Gastrocnemius medialis (tissue), 4 donors: ENCODE data around the gene ECE2. TPM values are rescaled to one million over a fixed set of nuclear protein-coding genes. Genes with fewer than 3 reads are reported as not detected.

Experiments
- ATAC-seq, 2 donors: fragments of 150-250 bp; one replicate each; pipeline ENCODE4 v1.9.1; 2016
- DNase-seq, 2 donors: peaks; one replicate each; pipeline ENCODE4 v3.0.0-alpha.2; 2019
- H3K27ac ChIP-seq, 4 donors: fragments of 200-600 bp; sonication (generic); 1 replicate in 1 of 4; 2 replicates in 3 of 4; pipeline ENCODE4 v1.5.1; 2016 to 2018; ENCODE audit warnings: mild to moderate bottlenecking in 2 of 4, moderate library complexity in 1 of 4
- H3K27me3 ChIP-seq, 3 donors: fragments of 200-600 bp; sonication (generic) in 2 of 3; 1 replicate in 1 of 3; 2 replicates in 2 of 3; pipeline versions ENCODE4 v1.5.1 to v1.6.0; 2016 to 2019; ENCODE audit warnings: mild to moderate bottlenecking in 1 of 3, moderate library complexity in 1 of 3
- H3K36me3 ChIP-seq, 2 donors: fragments of 200-600 bp; sonication (generic) in 1 of 2; one replicate each; pipeline ENCODE4 v1.5.1; 2017 to 2018
- H3K4me1 ChIP-seq, 2 donors: fragments of 200-600 bp; sonication (generic) in 1 of 2; one replicate each; pipeline ENCODE4 v1.5.1; 2016 to 2017; ENCODE audit warnings: mild to moderate bottlenecking in 2 of 2
- H3K4me3 ChIP-seq, 4 donors: fragments of 200-600 bp; sonication (generic) in 3 of 4; 1 replicate in 1 of 4; 2 replicates in 3 of 4; pipeline ENCODE4 v1.5.1; 2016 to 2019; ENCODE audit warnings: mild to moderate bottlenecking in 2 of 4
- H3K9me3 ChIP-seq, 3 donors: fragments of 200-600 bp; sonication (generic) in 2 of 3; 1 replicate in 1 of 3; 2 replicates in 2 of 3; pipeline ENCODE4 v1.5.1; 2016 to 2019
- CTCF ChIP-seq, 5 experiments: fragments of 450-650 bp in 3 of 5; fragments of 200-600 bp in 2 of 5; sonication (generic) in 2 of 5; IDR thresholded peaks in 4 of 5; conservative IDR thresholded peaks in 1 of 5; 1 replicate in 4 of 5; 2 replicates in 1 of 5; pipeline ENCODE4 v1.5.1; 2016 to 2019; ENCODE audit warnings: antibody characterized with exemption in 5 of 5, mild to moderate bottlenecking in 3 of 5, moderate library complexity in 3 of 5
- POLR2A ChIP-seq, 2 donors: fragments of 450-650 bp; IDR thresholded peaks; one replicate each; pipeline ENCODE4 v1.6.1; 2017; ENCODE audit warnings: antibody characterized with exemption in 2 of 2, mild to moderate bottlenecking in 2 of 2, moderate library complexity in 2 of 2
- in situ Hi-C, 4 donors: fragments of 200-750 bp; cut with MboI; loops; one replicate each; pipeline versions ENCODE4 v1.15.0 to v1.8.0; 2017; ENCODE audit warnings: low sequenced_read_pairs in 4 of 4
- intact Hi-C: fragments of 100-400 bp; cut with DNase I; formaldehyde crosslinking; loops from one replicate; pipeline ENCODE4 v1.15.1; 2023; ENCODE audit warnings: low total_unique reads
- total RNA-seq, 4 donors: library from RNA; depleted of rRNA; stranded (reverse); fragments of >200 nt; gene quantifications; one replicate each; pipeline versions ENCODE4 v1.1.0 to v1.2.3, GENCODE V29; 2016

Gene ECE2
- total RNA-seq, 4 donors from 2014 or later: not detected

GRCh38 chr3:184272269-184272668 is 3.6 kb upstream of the ECE2 start:
- Histone ChIP-seq H3K27me3 (peaks cover 20 to 38% (median 26%) of the 10 kb centered on the region in 3 donors), H3K4me3 (no peak overlapping the region), H3K9me3 (no peaks in the 10 kb centered on the region), H3K27ac (no peak overlapping the region), H3K4me1 (no peaks in the 10 kb centered on the region), H3K36me3 (no peaks in the 10 kb centered on the region)
- DNase-seq: no peak
- in situ Hi-C loops: loop anchor here in 1 of 4 donors (25.0 kb wide), 1 partner anchor 385 kb away; the partner anchor contains the start of gene PARL
- no peak for ATAC-seq
- intact Hi-C loops: no loop called here
- TF ChIP-seq CTCF (IDR thresholded peaks at IDR 0.05 in 4 of 5, conservative IDR thresholded peaks at IDR 0.05 in 1 of 5): no peak
- no peak for TF ChIP-seq POLR2A (IDR thresholded peaks at IDR 0.05)

- Histone ChIP-seq H3K9me3 (no peaks in the 10 kb centered on the region), H3K4me1 (no peaks in the 10 kb centered on the region), H3K27me3 (peaks cover 20 to 28% (median 24%) of the 10 kb centered on the region in 3 donors), H3K27ac (no peak overlapping the region), H3K36me3 (no peaks in the 10 kb centered on the region), H3K4me3 (no peak overlapping the region)
- in situ Hi-C loops (loop anchor here in 1 of 4 donors (25.0 kb wide), 1 partner anchor 388 kb away; the partner anchor contains the start of gene PARL), intact Hi-C loops (no loop called here)
- no peak for TF ChIP-seq CTCF (IDR thresholded peaks at IDR 0.05 in 4 of 5, conservative IDR thresholded peaks at IDR 0.05 in 1 of 5)
- no peak for TF ChIP-seq POLR2A (IDR thresholded peaks at IDR 0.05)
- ATAC-seq: no peak
- no peak for DNase-seq
Measured at GRCh38 chr3:184275381-184275701, 481 bp upstream of the ECE2 start.

- no peaks in the 10 kb centered on the region for H3K36me3 ChIP-seq
- H3K27ac ChIP-seq: no peak overlapping the region
- TF ChIP-seq CTCF (IDR thresholded peaks at IDR 0.05 in 4 of 5, conservative IDR thresholded peaks at IDR 0.05 in 1 of 5) (no peak), POLR2A (IDR thresholded peaks at IDR 0.05) (no peak)
- intact Hi-C loops (no loop called here), in situ Hi-C loops (loop anchor here in 1 of 4 donors (25.0 kb wide), 1 partner anchor 390 kb away; the partner anchor contains the start of gene PARL)
- ATAC-seq (no peak), DNase-seq (no peak)
- H3K4me3 ChIP-seq: no peak overlapping the region
- no peaks in the 10 kb centered on the region for H3K4me1 ChIP-seq
- no peaks in the 10 kb centered on the region for H3K9me3 ChIP-seq
- H3K27me3 ChIP-seq: peaks cover 20 to 28% (median 24%) of the 10 kb centered on the region in 3 donors
Measured at GRCh38 chr3:184277366-184277765, 1.5 kb downstream of the ECE2 start.

- TF ChIP-seq POLR2A (IDR thresholded peaks at IDR 0.05): no peak
- TF ChIP-seq CTCF (IDR thresholded peaks at IDR 0.05 in 4 of 5, conservative IDR thresholded peaks at IDR 0.05 in 1 of 5): no peak
- no peaks in the 10 kb centered on the region for H3K36me3 ChIP-seq
- no peaks in the 10 kb centered on the region for H3K9me3 ChIP-seq
- H3K4me3 ChIP-seq: no peak overlapping the region
- no peak for ATAC-seq
- intact Hi-C loops: no loop called here
- H3K27ac ChIP-seq: no peak overlapping the region
- no peak for DNase-seq
- no peaks in the 10 kb centered on the region for H3K27me3 ChIP-seq
- in situ Hi-C loops: loop anchor here in 1 of 4 donors (25.0 kb wide), 1 partner anchor 396 kb away; the partner anchor contains the start of gene PARL
- H3K4me1 ChIP-seq: no peaks in the 10 kb centered on the region
Measured at GRCh38 chr3:184282941-184283340, 7.1 kb downstream of the ECE2 start.

GRCh38 chr3:184283681-184284080 is 7.9 kb downstream of the ECE2 start:
- no peaks in the 10 kb centered on the region for H3K36me3 ChIP-seq
- in situ Hi-C loops: loop anchor here in 1 of 4 donors (25.0 kb wide), 1 partner anchor 396 kb away; the partner anchor contains the start of gene PARL
- TF ChIP-seq POLR2A (IDR thresholded peaks at IDR 0.05) (no peak), CTCF (IDR thresholded peaks at IDR 0.05 in 4 of 5, conservative IDR thresholded peaks at IDR 0.05 in 1 of 5) (no peak)
- no peaks in the 10 kb centered on the region for H3K27me3 ChIP-seq
- DNase-seq (no peak), ATAC-seq (no peak)
- no peak overlapping the region for H3K4me3 ChIP-seq
- no peaks in the 10 kb centered on the region for H3K9me3 ChIP-seq
- H3K27ac ChIP-seq: no peak overlapping the region
- no peaks in the 10 kb centered on the region for H3K4me1 ChIP-seq
- intact Hi-C loops: no loop called here
